ENCODE results near the gene AFF4. TPM values are rescaled to one million over a fixed set of nuclear protein-coding genes. Genes with fewer than 3 reads are reported as not detected.
A peak's percentile ranks its signal among the peaks of the same experiment; 100 is the strongest.

AFF4 gene
- total and polyA plus RNA-seq, 9 of the 15 experiments (the other 6 are each of a cell fraction or from before 2014, with no cell fraction given) = 1.7 to 25.8 (median 17.9) TPM

- TF ChIP-seq ZNF655 (CRISPR knock-in tag; IDR thresholded peaks at IDR 0.05) (no peak), CBFA2T2 (conservative IDR thresholded peaks at IDR 0.05) (no peak), POLR2G (IDR thresholded peaks at IDR 0.05; ENCODE audit: low read depth, low read length) (peak; percentile 90), ZNF3 (CRISPR knock-in tag; IDR thresholded peaks at IDR 0.05) (no peak), KLF1 (tag; IDR thresholded peaks at IDR 0.05) (no peak), NCOA1 (IDR thresholded peaks at IDR 0.05; ENCODE audit: low read depth) (0 out of 2 replicates have a peak, but pooled peaks have one; percentile 38), ZBTB5 (IDR thresholded peaks at IDR 0.05) (no peak), ZZZ3 (IDR thresholded peaks at IDR 0.05) (no peak), BCLAF1 (IDR thresholded peaks at IDR 0.05; ENCODE audit: borderline replicate concordance in 1 of 2, control insufficient read depth in 1 of 2, low read depth in 2 of 2, low read length in 1 of 2) (no peak), MED1 (CRISPR knock-in tag; IDR thresholded peaks at IDR 0.05; ENCODE audit: borderline replicate concordance) (no peak), HIVEP1 (CRISPR knock-in tag; IDR thresholded peaks at IDR 0.05) (no peak), USF2 (CRISPR knock-in tag; IDR thresholded peaks at IDR 0.05) (no peak), ZNF140 (CRISPR knock-in tag; IDR thresholded peaks at IDR 0.05) (no peak), E2F6 (IDR thresholded peaks at IDR 0.05; ENCODE audit: borderline replicate concordance in 1 of 2, extremely low read depth in 1 of 2, insufficient read depth in 1 of 2, insufficient read length in 1 of 2, low read depth in 1 of 2, low read length in 1 of 2, poor library complexity in 1 of 2, severe bottlenecking in 1 of 2) (peak; percentile 72 to 89), SRF (CRISPR knock-in tag; IDR thresholded peaks at IDR 0.05) (0 out of 4 replicates have a peak, but pooled peaks of 1 of the 2 experiments have one; percentile 48), MBD2 (IDR thresholded peaks at IDR 0.05; ENCODE audit: borderline replicate concordance, low read depth) (peak; percentile 53; the same call in 1 of the 2 replicates)
These were observed 132.9 kb downstream of the AFF4 start, which contains the start of gene SHROOM1 (continued) for GRCh38 chr5:132830436-132831094.

Data from K562 (cell line).